IMR-90 (cell line): ENCODE results near the gene PACSIN2. TPM values are rescaled to one million over a fixed set of nuclear protein-coding genes. Genes with fewer than 3 reads are reported as not detected.

Experiments
- ATAC-seq: fragments of 200-7000 bp; cut with Tn5 transposase; 2 replicates; pipeline ENCODE4 v1.9.1; 2020; ENCODE audit warnings: low read depth, mild to moderate bottlenecking, moderate library complexity
- BruUV-seq: library from RNA; stranded (reverse); fragments of 400-500 nt; replicated peaks from 2 replicates; lab custom pipeline; 2021; lab: Mats Ljungman, UMichigan
- CTCF ChIA-PET: fragments of 300-600 bp; formaldehyde crosslinking; extraction: SDS; loops from one replicate; lab custom pipeline; 2021; ENCODE audit warnings: antibody characterized with exemption; lab: Yijun Ruan, JAX
- POLR2A ChIA-PET: fragments of 300-600 bp; sonication (Branson Sonifier 250); formaldehyde crosslinking; loops from one replicate; lab custom pipeline; 2022; ENCODE audit warnings: antibody characterized with exemption; ENCODE audit not compliant: unreplicated experiment; lab: Charles Lee
- DNase-seq: peaks from one replicate; pipeline ENCODE4 v3.0.0; 2013
- H2AFZ ChIP-seq: replicated peaks from 2 replicates; pipeline ENCODE3; 2013; ENCODE audit warnings: low read length, mild to moderate bottlenecking; ENCODE audit not compliant: poor library complexity
- H2AK5ac ChIP-seq: 2 replicates; pipeline ENCODE4 v1.6.1; 2013; ENCODE audit warnings: low read depth, low read length, inconsistent platforms
- H2AK9ac ChIP-seq: replicated peaks from 2 replicates; pipeline ENCODE3; 2013; ENCODE audit warnings: mild to moderate bottlenecking, low read depth, low read length, moderate library complexity; ENCODE audit not compliant: poor library complexity
- H2BK120ac ChIP-seq: 2 replicates; pipeline ENCODE4 v1.6.1; 2013; ENCODE audit warnings: low read depth, low read length, inconsistent platforms
- H2BK15ac ChIP-seq: 3 replicates; pipeline ENCODE4 v1.6.1; 2013; ENCODE audit warnings: low read depth, low read length, inconsistent platforms
- H2BK20ac ChIP-seq: 2 replicates; pipeline ENCODE4 v1.6.1; 2013; ENCODE audit warnings: low read depth, mild to moderate bottlenecking, inconsistent platforms, low read length, moderate library complexity
- H2BK5ac ChIP-seq: 2 replicates; pipeline ENCODE4 v1.6.1; 2013; ENCODE audit warnings: mild to moderate bottlenecking, low read depth, low read length, inconsistent platforms; ENCODE audit not compliant: poor library complexity, severe bottlenecking
- H3K14ac ChIP-seq: replicated peaks from 2 replicates; pipeline ENCODE4 v1.6.1; 2013; ENCODE audit warnings: low read depth, low read length, inconsistent platforms
- H3K18ac ChIP-seq: 2 replicates; pipeline ENCODE4 v1.6.1; 2013; ENCODE audit warnings: low read depth, low read length, control low read depth
- H3K23ac ChIP-seq: 2 replicates; pipeline ENCODE4 v1.6.1; 2013; ENCODE audit warnings: low read depth, low read length, inconsistent platforms
- H3K27ac ChIP-seq: 2 replicates; pipeline ENCODE4 v1.5.1; 2013; ENCODE audit warnings: mild to moderate bottlenecking, control low read depth, low read length; ENCODE audit not compliant: insufficient read depth
- H3K27me3 ChIP-seq: 2 replicates; pipeline ENCODE4 v1.6.1; 2013; ENCODE audit warnings: low read length; ENCODE audit not compliant: control insufficient read depth, insufficient read depth
- H3K36me3 ChIP-seq: 2 replicates; pipeline ENCODE4 v1.6.1; 2013; ENCODE audit warnings: low read length, mixed read lengths; ENCODE audit not compliant: control insufficient read depth, insufficient read depth
- H3K4ac ChIP-seq: 2 replicates; pipeline ENCODE4 v1.6.1; 2013; ENCODE audit warnings: low read depth, low read length, inconsistent platforms
- H3K4me1 ChIP-seq: 2 replicates; pipeline ENCODE4 v1.6.1; 2013; ENCODE audit warnings: low read length, mixed read lengths; ENCODE audit not compliant: control insufficient read depth, insufficient read depth
- H3K4me2 ChIP-seq: 2 replicates; pipeline ENCODE4 v1.6.1; 2013; ENCODE audit warnings: low read depth, mild to moderate bottlenecking, control low read depth, low read length, moderate library complexity
- H3K4me3 ChIP-seq: 2 replicates; pipeline ENCODE4 v1.5.1; 2013; ENCODE audit warnings: low read depth, mild to moderate bottlenecking, control low read depth, low read length, moderate library complexity; ENCODE audit not compliant: insufficient read depth
- H3K56ac ChIP-seq: 2 replicates; pipeline ENCODE4 v1.6.1; 2013; ENCODE audit warnings: low read length, inconsistent platforms; ENCODE audit not compliant: insufficient read depth; ENCODE audit errors: extremely low read depth
- H3K79me1 ChIP-seq, 2 experiments: 2 replicates each; pipeline ENCODE4 v1.6.1; 2013; ENCODE audit warnings: low read length in 2 of 2, inconsistent platforms in 1 of 2, low read depth in 1 of 2
- H3K9ac ChIP-seq: 2 replicates; pipeline ENCODE4 v1.6.1; 2013; ENCODE audit warnings: low read depth, low read length, control low read depth
- H3K9me1 ChIP-seq: 2 replicates; pipeline ENCODE4 v1.6.1; 2013; ENCODE audit warnings: low read length, inconsistent platforms; ENCODE audit not compliant: insufficient read depth
- H3K9me3 ChIP-seq: 2 replicates; pipeline ENCODE4 v1.6.1; 2013; ENCODE audit warnings: low read length; ENCODE audit not compliant: control insufficient read depth, insufficient read depth
- H4K20me1 ChIP-seq: 2 replicates; pipeline ENCODE4 v1.6.1; 2013; ENCODE audit warnings: low read length, inconsistent platforms; ENCODE audit not compliant: insufficient read depth
- H4K5ac ChIP-seq: 2 replicates; pipeline ENCODE4 v1.6.1; 2013; ENCODE audit warnings: mild to moderate bottlenecking, low read depth, low read length, control low read depth
- H4K8ac ChIP-seq, 2 experiments: 2 replicates each; pipeline ENCODE4 v1.6.1; 2013; ENCODE audit warnings: low read depth in 2 of 2, low read length in 2 of 2, control low read depth in 1 of 2, inconsistent platforms in 1 of 2
- H4K91ac ChIP-seq: 2 replicates; pipeline ENCODE4 v1.6.1; 2013; ENCODE audit warnings: low read depth, low read length, inconsistent platforms; ENCODE audit not compliant: insufficient read depth
- NFE2L2 ChIP-seq: fragments of 150-350 bp; IDR thresholded peaks from 2 replicates; pipeline ENCODE4 v1.6.1; 2016; ENCODE audit warnings: low read depth, mild to moderate bottlenecking, low read length
- dilution Hi-C: fragments of 300-500 bp; cut with HindIII; formaldehyde crosslinking; loops from one replicate; pipeline ENCODE4 v1.14.3; 2018; ENCODE audit warnings: low sequenced_read_pairs; ENCODE audit not compliant: unreplicated experiment
- in situ Hi-C: fragments of 300-500 bp; cut with MboI; formaldehyde crosslinking; loops from 3 replicates; pipeline ENCODE4 v1.14.3; 2019; ENCODE audit warnings: low sequenced_read_pairs, inconsistent platforms, mixed read lengths
- intact Hi-C: fragments of 100-400 bp; cut with micrococcal nuclease; formaldehyde crosslinking; loops from 2 replicates; pipeline ENCODE4 v1.10.0; 2022
- polyA plus RNA-seq, 3 experiments: library from polyadenylated mRNA; depleted of rRNA; stranded (reverse); fragments of >200 nt; gene quantifications; 2 replicates each; pipeline ENCODE4 v1.2.3, GENCODE V29; 2012; ENCODE audit warnings: low replicate concordance in 1 of 3
- total RNA-seq: library from RNA; depleted of rRNA; stranded (reverse); fragments of >200 nt; gene quantifications from 2 replicates; pipeline ENCODE4 v1.2.3, GENCODE V29; 2012

Gene PACSIN2
- total and polyA plus RNA-seq, 2 of the 4 experiments (the other 2 are of a cell fraction) = 85.0 to 118 TPM

- Histone ChIP-seq H3K56ac (no peak overlapping the region), H2AK9ac (no peak overlapping the region), H2BK15ac (no peak overlapping the region), H3K14ac (no peak overlapping the region), H2BK5ac (no peak overlapping the region), H2AK5ac (no peak overlapping the region), H3K27ac (no peak overlapping the region), H3K4me2 (no peak overlapping the region), H3K18ac (no peak overlapping the region), H3K23ac (no peak overlapping the region), H3K79me1 (peaks cover 35 to 71% of the 10 kb centered on the region in 2 experiments), H3K9ac (no peak overlapping the region), H4K91ac (no peak overlapping the region), H3K36me3 (no peaks in the 10 kb centered on the region), H2BK120ac (no peak overlapping the region), H4K5ac (no peak overlapping the region), H4K8ac (no peak overlapping the region), H3K4ac (no peak overlapping the region), H2BK20ac (no peak overlapping the region), H3K9me3 (no peaks in the 10 kb centered on the region), H4K20me1 (peaks cover 54% of the 10 kb centered on the region), H3K9me1 (peaks cover 21% of the 10 kb centered on the region), H3K4me3 (no peak overlapping the region), H3K27me3 (no peaks in the 10 kb centered on the region), H2AFZ (no peak overlapping the region), H3K4me1 (peaks cover 7% of the 10 kb centered on the region)
- TF ChIP-seq NFE2L2 = no peak
- POLR2A ChIA-PET = no interaction called here
- intact Hi-C loops = no loop called here
- dilution Hi-C loops = no loop called here
- in situ Hi-C loops = no loop called here
- no peak for DNase-seq
- CTCF ChIA-PET = no interaction called here
- ATAC-seq = no peak
- no TSS peak for BruUV-seq
These were observed 31.5 kb downstream of the PACSIN2 start for GRCh38 chr22:42983470-42983869.
